ENCODE measurements around the gene S100A14.

The S100A14 gene

GRCh38 chr1:153626904-153627714 is 11.0 kb upstream of the S100A14 start, which contains the start of gene S100A13:
Gene S100A13, minus strand, starts transcription at chr1:153627505. Its CDS starts 1,033 bp downstream, at chr1:153626472.
- H3K4me1 ChIP-seq (ENCODE audit: control insufficient read depth in 1 of 2, insufficient read depth in 2 of 2, low read length in 2 of 2): peaks cover 25 to 27% of the 10 kb centered on the region in 2 experiments
- peak within 1 kb of the TSS; percentile 47 for H2BK12ac ChIP-seq (ENCODE audit: low read length)
- no peak within 1 kb of the TSS for H3K23ac ChIP-seq (ENCODE audit: low read length)
- no peaks in the 10 kb centered on the region for H3K27me3 ChIP-seq (ENCODE audit: insufficient read depth, low read length)
- H4K12ac ChIP-seq (ENCODE audit: low read depth, low read length): peak within 1 kb of the TSS; percentile 66
- peak within 1 kb of the TSS; percentile 73 for H4K8ac ChIP-seq (ENCODE audit: low read depth, low read length)
- H2BK5ac ChIP-seq (ENCODE audit: low read depth, low read length, poor library complexity): peak within 1 kb of the TSS; percentile 93
- no CpG with 5 or more reads among the region's 28 CpGs for WGBS (ENCODE audit: extremely low coverage, insufficient coverage, insufficient read length)
- DNase-seq: peak; percentile 93 to 96
- H3K9me3 ChIP-seq (ENCODE audit: insufficient read depth, low read depth, low read length): no peaks in the 10 kb centered on the region
- peak within 1 kb of the TSS; percentile 95 for H3K14ac ChIP-seq (ENCODE audit: low read length)
- H2BK120ac ChIP-seq (ENCODE audit: insufficient read depth, low read length, poor library complexity): peak within 1 kb of the TSS; percentile 94
- peak within 1 kb of the TSS; percentile 57 for H3K9ac ChIP-seq (ENCODE audit: low read length)
- H3K36me3 ChIP-seq (ENCODE audit: control insufficient read depth in 1 of 2, insufficient read depth in 2 of 2, low read length in 2 of 2): peaks cover 5 to 21% of the 10 kb centered on the region in 2 experiments
- H2AFZ ChIP-seq (ENCODE audit: insufficient read depth, low read length, poor library complexity): peak within 1 kb of the TSS; percentile 81
- peak within 1 kb of the TSS; percentile 88 for H2AK5ac ChIP-seq (ENCODE audit: low read length)
- peak within 1 kb of the TSS; percentile 83 for H3K4ac ChIP-seq (ENCODE audit: low read depth, low read length)
- peak within 1 kb of the TSS; percentile 69 for H3K4me3 ChIP-seq (ENCODE audit: low read depth, low read length)
- H3K79me2 ChIP-seq (ENCODE audit: control insufficient read depth, insufficient read depth, low read length, poor library complexity): peaks cover 11% of the 10 kb centered on the region
- H3K4me2 ChIP-seq (ENCODE audit: low read length): peak within 1 kb of the TSS; percentile 76
- peaks cover 19% of the 10 kb centered on the region for H3K79me1 ChIP-seq (ENCODE audit: low read length)
- H4K91ac ChIP-seq (ENCODE audit: low read depth, low read length): peak within 1 kb of the TSS; percentile 92
- peak within 1 kb of the TSS; percentile 94 for H3K27ac ChIP-seq (ENCODE audit: low read depth, low read length)
- peak within 1 kb of the TSS; percentile 95 for H3K18ac ChIP-seq (ENCODE audit: low read length)

GRCh38 chr1:153626477-153626903 is 10.4 kb upstream of the S100A14 start:
- peak overlapping the region; percentile 83 for H3K4ac ChIP-seq (ENCODE audit: low read depth, low read length)
- H2BK5ac ChIP-seq (ENCODE audit: low read depth, low read length, poor library complexity): peak overlapping the region; percentile 93
- peak overlapping the region; percentile 14 for H2AK5ac ChIP-seq (ENCODE audit: low read length)
- peak overlapping the region; percentile 57 for H3K9ac ChIP-seq (ENCODE audit: low read length)
- no peak overlapping the region for H4K12ac ChIP-seq (ENCODE audit: low read depth, low read length)
- no peaks in the 10 kb centered on the region for H3K27me3 ChIP-seq (ENCODE audit: insufficient read depth, low read length)
- DNase-seq: no peak
- H2BK120ac ChIP-seq (ENCODE audit: insufficient read depth, low read length, poor library complexity): peak overlapping the region; percentile 73
- peak overlapping the region; percentile 39 for H3K18ac ChIP-seq (ENCODE audit: low read length)
- H3K4me3 ChIP-seq (ENCODE audit: low read depth, low read length): peak overlapping the region; percentile 69
- H3K4me2 ChIP-seq (ENCODE audit: low read length): peak overlapping the region; percentile 76
- H4K8ac ChIP-seq (ENCODE audit: low read depth, low read length): peak overlapping the region; percentile 2
- H3K36me3 ChIP-seq (ENCODE audit: control insufficient read depth in 1 of 2, insufficient read depth in 2 of 2, low read length in 2 of 2): peaks cover 5 to 21% of the 10 kb centered on the region in 2 experiments
- H3K79me2 ChIP-seq (ENCODE audit: control insufficient read depth, insufficient read depth, low read length, poor library complexity): peaks cover 11% of the 10 kb centered on the region
- peak overlapping the region; percentile 95 for H3K14ac ChIP-seq (ENCODE audit: low read length)
- peak overlapping the region; percentile 92 for H4K91ac ChIP-seq (ENCODE audit: low read depth, low read length)
- peaks cover 19% of the 10 kb centered on the region for H3K79me1 ChIP-seq (ENCODE audit: low read length)
- peak overlapping the region; percentile 47 for H2BK12ac ChIP-seq (ENCODE audit: low read length)
- H3K9me3 ChIP-seq (ENCODE audit: insufficient read depth, low read depth, low read length): no peaks in the 10 kb centered on the region
- no CpG with 5 or more reads among the region's 3 CpGs for WGBS (ENCODE audit: extremely low coverage, insufficient coverage, insufficient read length)
- no peak overlapping the region for H3K23ac ChIP-seq (ENCODE audit: low read length)
- peaks cover 25 to 27% of the 10 kb centered on the region in 2 experiments for H3K4me1 ChIP-seq (ENCODE audit: control insufficient read depth in 1 of 2, insufficient read depth in 2 of 2, low read length in 2 of 2)
- H3K27ac ChIP-seq (ENCODE audit: low read depth, low read length): peak overlapping the region; percentile 94
- no peak overlapping the region for H2AFZ ChIP-seq (ENCODE audit: insufficient read depth, low read length, poor library complexity)

GRCh38 chr1:153624965-153625611 is 9.0 kb upstream of the S100A14 start:
- no peak overlapping the region for H3K4ac ChIP-seq (ENCODE audit: low read depth, low read length)
- H3K18ac ChIP-seq (ENCODE audit: low read length): no peak overlapping the region
- no peak overlapping the region for H4K91ac ChIP-seq (ENCODE audit: low read depth, low read length)
- no peak overlapping the region for H2AK5ac ChIP-seq (ENCODE audit: low read length)
- H3K36me3 ChIP-seq (ENCODE audit: control insufficient read depth in 1 of 2, insufficient read depth in 2 of 2, low read length in 2 of 2): peaks cover 9 to 21% of the 10 kb centered on the region in 2 experiments
- no peak overlapping the region for H3K9ac ChIP-seq (ENCODE audit: low read length)
- WGBS (ENCODE audit: extremely low coverage, insufficient coverage, insufficient read length): no CpG with 5 or more reads among the region's 10 CpGs
- no peak for DNase-seq
- H3K27ac ChIP-seq (ENCODE audit: low read depth, low read length): no peak overlapping the region
- H3K4me2 ChIP-seq (ENCODE audit: low read length): peak overlapping the region; percentile 28
- no peaks in the 10 kb centered on the region for H3K9me3 ChIP-seq (ENCODE audit: insufficient read depth, low read depth, low read length)
- H2BK12ac ChIP-seq (ENCODE audit: low read length): no peak overlapping the region
- no peak overlapping the region for H3K14ac ChIP-seq (ENCODE audit: low read length)
- no peak overlapping the region for H2BK120ac ChIP-seq (ENCODE audit: insufficient read depth, low read length, poor library complexity)
- peaks cover 25 to 26% of the 10 kb centered on the region in 2 experiments for H3K4me1 ChIP-seq (ENCODE audit: control insufficient read depth in 1 of 2, insufficient read depth in 2 of 2, low read length in 2 of 2)
- H3K79me1 ChIP-seq (ENCODE audit: low read length): peaks cover 19% of the 10 kb centered on the region
- no peaks in the 10 kb centered on the region for H3K27me3 ChIP-seq (ENCODE audit: insufficient read depth, low read length)
- no peak overlapping the region for H2BK5ac ChIP-seq (ENCODE audit: low read depth, low read length, poor library complexity)
- peaks cover 11% of the 10 kb centered on the region for H3K79me2 ChIP-seq (ENCODE audit: control insufficient read depth, insufficient read depth, low read length, poor library complexity)
- no peak overlapping the region for H3K23ac ChIP-seq (ENCODE audit: low read length)
- H2AFZ ChIP-seq (ENCODE audit: insufficient read depth, low read length, poor library complexity): no peak overlapping the region
- no peak overlapping the region for H4K12ac ChIP-seq (ENCODE audit: low read depth, low read length)
- H4K8ac ChIP-seq (ENCODE audit: low read depth, low read length): no peak overlapping the region
- H3K4me3 ChIP-seq (ENCODE audit: low read depth, low read length): no peak overlapping the region

- no CpG with 5 or more reads among the region's 7 CpGs for WGBS (ENCODE audit: extremely low coverage, insufficient coverage, insufficient read length)
- Histone ChIP-seq H3K79me2 (ENCODE audit: control insufficient read depth, insufficient read depth, low read length, poor library complexity) (peaks cover 11% of the 10 kb centered on the region), H3K4ac (ENCODE audit: low read depth, low read length) (no peak overlapping the region), H4K8ac (ENCODE audit: low read depth, low read length) (no peak overlapping the region), H3K27ac (ENCODE audit: low read depth, low read length) (no peak overlapping the region), H3K4me3 (ENCODE audit: low read depth, low read length) (no peak overlapping the region), H3K18ac (ENCODE audit: low read length) (no peak overlapping the region), H3K36me3 (ENCODE audit: control insufficient read depth in 1 of 2, insufficient read depth in 2 of 2, low read length in 2 of 2) (peaks cover 15 to 34% of the 10 kb centered on the region in 2 experiments), H4K12ac (ENCODE audit: low read depth, low read length) (no peak overlapping the region), H2AK5ac (ENCODE audit: low read length) (no peak overlapping the region), H3K4me1 (ENCODE audit: control insufficient read depth in 1 of 2, insufficient read depth in 2 of 2, low read length in 2 of 2) (peaks cover 22% of the 10 kb centered on the region in 2 experiments), H2BK12ac (ENCODE audit: low read length) (no peak overlapping the region), H4K91ac (ENCODE audit: low read depth, low read length) (no peak overlapping the region), H3K9me3 (ENCODE audit: insufficient read depth, low read depth, low read length) (no peaks in the 10 kb centered on the region), H3K4me2 (ENCODE audit: low read length) (no peak overlapping the region), H3K27me3 (ENCODE audit: insufficient read depth, low read length) (no peaks in the 10 kb centered on the region), H3K79me1 (ENCODE audit: low read length) (peaks cover 17% of the 10 kb centered on the region), H2BK120ac (ENCODE audit: insufficient read depth, low read length, poor library complexity) (no peak overlapping the region), H2BK5ac (ENCODE audit: low read depth, low read length, poor library complexity) (no peak overlapping the region), H3K23ac (ENCODE audit: low read length) (no peak overlapping the region), H3K14ac (ENCODE audit: low read length) (no peak overlapping the region), H2AFZ (ENCODE audit: insufficient read depth, low read length, poor library complexity) (no peak overlapping the region), H3K9ac (ENCODE audit: low read length) (no peak overlapping the region)
- no peak for DNase-seq
These were observed 7.0 kb upstream of the S100A14 start for GRCh38 chr1:153623101-153623500.
